Measurements from ENCODE around the gene GINS1. TPM values are rescaled to one million over a fixed set of nuclear protein-coding genes. Genes with fewer than 3 reads are reported as not detected.

Gene GINS1
- total and polyA plus RNA-seq, 2 of the 8 experiments (the other 6 are each of a cell fraction or from before 2014, with no cell fraction given): 44.7 to 68.4 TPM

- TF ChIP-seq ATF3 (IDR thresholded peaks at IDR 0.05; ENCODE audit: insufficient read depth, low read depth, low read length): no peak
- TF ChIP-seq SP2 (IDR thresholded peaks at IDR 0.05; ENCODE audit: low read length): no peak
- no peak for TF ChIP-seq NRF1 (IDR thresholded peaks at IDR 0.05; ENCODE audit: low read depth, low read length)
- no peak for TF ChIP-seq SRF (IDR thresholded peaks at IDR 0.05; ENCODE audit: low read depth, low read length)
- no peak for TF ChIP-seq BCL11A (IDR thresholded peaks at IDR 0.05; ENCODE audit: low read depth in 2 of 2, low read length in 2 of 2)
- TF ChIP-seq CREB1 (IDR thresholded peaks at IDR 0.05): no peak
- no peak for TF ChIP-seq POU5F1 (IDR thresholded peaks at IDR 0.05; ENCODE audit: low read depth, low read length)
Observed at GRCh38 chr20:25368526-25368925, 38.9 kb upstream of the GINS1 start (continued).

Data from H1 (cell line).